IPS-18c (cell line): ENCODE results near the gene BPIFB6.

Experiments
- H3K4me3 ChIP-seq: 2 replicates; pipeline ENCODE4 v1.7.0; 2013; ENCODE audit warnings: low read depth, mild to moderate bottlenecking, low read length, moderate library complexity; ENCODE audit not compliant: insufficient read depth
- H3K9me3 ChIP-seq: one replicate; pipeline ENCODE4 v1.6.1; 2013; ENCODE audit warnings: mild to moderate bottlenecking, low read length, moderate library complexity; ENCODE audit not compliant: control insufficient read depth, insufficient read depth

The BPIFB6 gene, protein sequence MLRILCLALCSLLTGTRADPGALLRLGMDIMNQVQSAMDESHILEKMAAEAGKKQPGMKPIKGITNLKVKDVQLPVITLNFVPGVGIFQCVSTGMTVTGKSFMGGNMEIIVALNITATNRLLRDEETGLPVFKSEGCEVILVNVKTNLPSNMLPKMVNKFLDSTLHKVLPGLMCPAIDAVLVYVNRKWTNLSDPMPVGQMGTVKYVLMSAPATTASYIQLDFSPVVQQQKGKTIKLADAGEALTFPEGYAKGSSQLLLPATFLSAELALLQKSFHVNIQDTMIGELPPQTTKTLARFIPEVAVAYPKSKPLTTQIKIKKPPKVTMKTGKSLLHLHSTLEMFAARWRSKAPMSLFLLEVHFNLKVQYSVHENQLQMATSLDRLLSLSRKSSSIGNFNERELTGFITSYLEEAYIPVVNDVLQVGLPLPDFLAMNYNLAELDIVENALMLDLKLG

DNA sequence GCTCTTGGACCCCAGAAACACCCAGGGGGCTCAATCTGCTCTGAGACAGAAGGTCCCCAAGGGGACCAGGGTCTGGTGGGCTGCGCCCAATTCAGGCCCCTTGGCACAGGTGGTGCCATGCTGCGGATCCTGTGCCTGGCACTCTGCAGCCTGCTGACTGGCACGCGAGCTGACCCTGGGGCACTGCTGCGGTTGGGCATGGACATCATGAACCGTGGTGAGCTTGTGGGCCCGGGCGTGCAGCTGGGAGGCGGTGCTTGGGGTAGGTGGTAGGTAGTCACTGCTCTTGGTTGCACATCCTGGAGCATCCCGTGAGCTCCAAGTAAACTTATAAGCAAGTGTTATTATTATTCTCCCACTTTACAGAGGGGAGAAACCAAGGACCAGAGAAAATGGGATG is at the start of gene BPIFB6:
BPIFB6 (plus strand) TSS at position 118 of the 400 bp plus-strand sequence; CDS start at position 118, 0 bp downstream.
- Histone ChIP-seq H3K9me3 (no peaks in the 10 kb centered on the region), H3K4me3 (no peak within 1 kb of the TSS)

DNA sequence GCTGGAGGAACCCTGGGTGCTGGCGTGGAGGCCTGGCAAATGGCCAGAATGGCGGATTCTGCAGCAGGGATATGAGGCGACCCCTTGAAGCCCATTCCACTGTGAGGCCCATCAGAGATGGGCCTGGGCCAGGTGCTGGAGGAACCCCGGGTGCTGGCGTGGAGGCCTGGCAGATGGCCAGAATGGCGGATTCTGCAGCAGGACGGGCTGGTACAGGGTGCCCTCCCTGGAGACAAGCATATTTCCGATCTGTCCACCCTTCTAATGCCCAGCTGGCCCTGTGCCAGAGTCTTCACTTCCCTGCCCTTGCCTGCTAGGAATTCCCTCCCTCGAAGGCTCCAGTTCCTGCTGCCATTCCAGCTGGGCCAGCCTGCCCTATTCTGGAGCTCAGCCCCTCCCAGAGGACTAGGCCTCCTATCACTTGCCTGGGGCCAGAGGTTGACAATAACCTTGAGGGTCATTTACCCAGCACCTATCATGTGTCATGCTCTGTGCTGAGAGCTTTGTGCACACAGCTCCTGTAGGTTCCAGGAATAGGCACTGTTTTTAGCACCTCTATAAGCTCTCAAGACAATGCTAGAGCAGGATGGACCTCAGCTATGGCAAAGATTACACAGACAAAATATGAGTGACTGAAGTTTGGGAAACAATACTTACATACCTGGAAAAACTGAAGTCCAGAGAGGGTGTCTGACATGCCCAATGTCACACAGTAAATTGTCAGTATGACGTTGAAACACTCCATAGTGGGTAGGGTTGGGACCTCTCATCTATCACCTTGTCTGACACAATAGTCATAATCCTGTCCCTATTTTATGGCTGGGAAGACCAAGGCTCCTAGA is 48.6 kb upstream of the BPIFB6 start:
- H3K9me3 ChIP-seq = no peaks in the 10 kb centered on the region

DNA sequence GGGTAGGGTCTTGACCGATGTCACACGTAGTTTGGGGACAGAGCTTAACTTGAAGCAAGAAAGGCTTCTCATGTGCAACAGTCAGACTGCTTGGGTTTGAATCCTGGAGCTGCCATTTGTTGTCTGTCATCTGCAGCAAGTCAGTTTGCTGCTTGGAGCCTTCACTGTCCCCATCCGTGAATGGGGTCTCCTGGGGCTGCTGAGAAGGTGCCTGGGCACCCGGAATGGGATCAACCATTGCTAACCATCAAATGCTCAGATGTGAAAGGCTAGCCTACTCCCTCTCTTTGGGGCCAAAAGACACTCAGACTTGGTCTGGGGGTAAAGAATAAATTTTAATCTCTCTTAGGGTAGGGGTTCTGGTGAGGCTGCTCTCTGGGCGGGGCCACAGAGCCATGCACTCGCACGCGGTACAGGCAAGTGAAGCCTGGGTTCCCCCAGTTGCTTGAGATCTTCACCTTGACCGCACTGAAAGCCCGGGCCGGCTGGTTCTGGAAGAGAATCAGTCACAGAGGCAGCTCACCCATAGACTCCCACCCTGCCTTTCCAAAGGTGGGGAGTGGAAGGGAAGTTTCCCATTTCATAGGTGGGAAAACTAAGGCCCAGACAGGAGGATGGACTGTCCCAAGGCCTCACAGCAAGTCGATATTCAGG is 47.9 kb upstream of the BPIFB6 start:
- Histone ChIP-seq H3K4me3 (no peak overlapping the region), H3K9me3 (no peaks in the 10 kb centered on the region)

More for the DNA sequence above, 48.6 kb upstream of the BPIFB6 start:
- H3K4me3 ChIP-seq = no peak overlapping the region

DNA sequence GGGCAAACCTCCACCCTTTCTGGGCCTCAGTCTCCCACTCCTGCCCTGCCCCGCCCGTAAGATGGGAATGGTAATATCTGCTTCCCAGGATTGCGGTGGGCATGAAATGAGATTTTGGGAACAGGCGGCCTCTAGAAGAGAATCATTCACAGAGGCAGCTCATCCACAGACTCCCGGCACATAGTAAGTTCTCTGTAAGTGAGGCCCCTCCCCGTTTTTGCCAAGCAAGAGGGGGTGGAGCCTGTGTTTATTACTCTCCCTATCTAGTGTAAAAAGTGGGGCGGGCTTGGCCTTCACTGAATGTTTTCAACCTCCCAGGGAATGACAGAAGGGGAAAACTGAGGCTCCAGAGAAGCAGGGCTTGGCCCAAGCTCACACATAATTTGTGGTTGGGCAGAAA is 47.3 kb upstream of the BPIFB6 start:
- H3K4me3 ChIP-seq = no peak overlapping the region
- no peaks in the 10 kb centered on the region for H3K9me3 ChIP-seq

DNA sequence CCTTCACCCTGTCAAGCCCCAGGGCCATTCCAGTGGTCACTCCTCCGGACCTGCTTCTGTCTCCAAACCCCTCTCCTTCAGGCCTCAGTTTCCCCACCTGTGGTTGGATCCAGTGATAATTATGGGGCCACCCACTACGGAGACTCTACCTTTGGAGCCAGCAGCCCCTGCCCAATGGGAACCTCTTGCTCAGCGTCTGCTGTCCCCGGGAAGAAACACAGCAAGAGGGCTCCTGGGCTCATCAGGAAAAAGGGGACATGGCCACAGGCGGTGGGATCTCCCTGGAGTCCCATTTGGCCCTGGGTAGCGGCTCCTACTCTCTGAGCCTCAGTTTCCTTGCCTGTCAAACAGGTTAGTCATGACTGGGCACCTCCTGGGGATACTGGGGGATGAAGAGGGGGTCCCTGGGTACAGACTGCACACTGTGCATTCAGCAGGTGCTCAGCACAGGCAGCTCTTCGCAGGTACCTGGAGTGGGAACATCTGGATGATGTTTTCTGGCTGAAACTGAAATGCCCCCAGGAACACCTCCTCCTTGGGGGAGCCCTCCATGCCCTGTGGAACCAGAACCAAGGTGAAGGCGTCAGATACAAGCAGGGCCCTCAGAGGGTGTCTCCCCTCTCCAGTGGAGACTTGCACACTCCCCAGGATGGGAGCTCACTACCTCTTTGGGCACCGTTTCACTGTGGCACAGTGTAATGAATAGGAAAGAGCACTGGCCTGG is 46.7 kb upstream of the BPIFB6 start:
- Histone ChIP-seq H3K4me3 (no peak overlapping the region), H3K9me3 (no peaks in the 10 kb centered on the region)

DNA sequence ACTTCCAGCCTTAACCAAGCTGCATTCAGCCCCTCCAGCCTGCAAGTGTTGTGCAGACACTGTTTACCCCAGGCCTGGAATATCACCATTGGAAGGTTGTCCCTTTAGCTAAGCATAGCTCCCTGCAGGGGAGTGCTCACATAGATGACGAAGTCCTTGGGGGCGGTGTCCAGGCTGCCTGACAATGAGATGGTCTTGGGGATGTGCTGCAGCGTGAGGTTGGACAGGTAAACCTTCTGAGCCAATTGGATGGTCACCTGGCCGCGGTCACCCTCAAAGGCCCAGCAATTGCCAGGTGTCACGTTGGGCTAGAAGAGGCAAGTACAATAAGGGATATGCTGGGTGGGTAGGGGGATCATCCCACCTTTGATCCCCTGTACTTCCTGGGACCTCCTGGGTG is 45.9 kb upstream of the BPIFB6 start:
- Histone ChIP-seq H3K9me3 (no peaks in the 10 kb centered on the region), H3K4me3 (no peak overlapping the region)

DNA sequence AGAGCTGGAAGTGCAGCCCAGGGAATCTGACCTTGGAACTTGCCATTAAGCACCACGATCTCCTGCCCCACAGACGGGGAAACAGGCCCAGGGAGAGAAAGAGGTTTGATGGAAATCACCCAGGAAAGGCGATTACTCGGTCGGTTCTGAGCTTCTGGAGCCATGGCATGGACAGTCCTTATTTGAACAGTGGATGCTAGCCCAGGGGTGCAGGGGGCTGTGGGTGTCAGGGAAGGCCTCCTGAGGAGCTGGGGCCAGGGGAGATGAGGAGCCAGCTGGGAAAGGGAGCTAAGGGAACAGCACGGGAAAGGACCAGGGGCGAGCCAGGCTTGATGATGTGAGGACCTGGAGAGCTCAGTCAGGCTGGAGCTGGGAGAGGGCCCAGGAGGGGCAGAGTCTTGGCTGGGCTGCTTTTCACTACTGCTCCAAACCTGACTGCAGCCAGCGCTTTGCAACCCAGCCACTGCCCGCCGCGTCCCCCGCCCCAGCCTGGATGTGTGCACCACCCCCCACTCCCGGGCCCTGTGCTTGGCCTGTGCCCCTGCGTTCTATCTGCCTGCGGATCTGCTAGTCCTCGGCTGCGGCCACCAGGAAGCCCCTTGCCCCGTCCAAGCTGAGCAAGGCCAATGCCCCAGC is 45.0 kb upstream of the BPIFB6 start:
- no peaks in the 10 kb centered on the region for H3K9me3 ChIP-seq
- H3K4me3 ChIP-seq = no peak overlapping the region

DNA sequence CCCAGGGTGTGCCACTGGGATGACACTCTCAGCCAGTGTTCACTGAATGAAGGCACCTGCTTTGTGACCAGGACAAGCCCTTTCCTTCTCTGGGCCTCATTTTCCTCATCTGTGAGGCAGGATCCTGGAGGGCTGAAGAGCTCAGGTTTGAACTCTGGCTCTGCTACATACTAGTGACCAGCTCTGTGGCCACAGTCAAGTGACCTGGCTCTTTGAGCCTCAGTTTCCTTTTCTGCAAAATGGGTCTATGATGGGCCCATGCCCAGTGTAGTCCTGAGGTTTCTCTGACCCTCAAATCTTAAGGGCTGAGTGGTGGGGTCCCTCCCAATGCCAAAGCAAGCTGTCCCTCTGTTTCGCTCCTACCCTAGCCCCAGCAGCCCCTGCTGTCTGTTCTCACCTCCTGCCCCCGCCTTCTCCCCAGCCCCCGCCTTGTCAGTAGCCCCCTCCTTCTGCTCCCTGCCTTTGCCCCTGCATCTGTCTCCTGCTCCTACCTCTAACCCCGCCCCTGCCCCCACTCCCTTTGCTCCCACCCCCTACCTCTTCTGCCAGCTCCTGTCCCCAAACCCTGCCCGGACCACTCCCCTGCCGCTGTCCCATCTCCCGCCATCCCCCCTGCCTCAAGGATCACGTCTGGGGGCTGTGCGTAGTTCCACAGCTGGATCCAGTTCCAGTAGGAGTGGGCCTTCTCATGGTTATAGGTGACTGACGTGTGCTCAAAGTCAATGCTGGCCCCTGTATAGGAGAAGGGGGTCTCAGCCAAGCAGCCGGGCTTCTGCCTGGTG is 44.2 kb upstream of the BPIFB6 start:
- Histone ChIP-seq H3K9me3 (no peaks in the 10 kb centered on the region), H3K4me3 (no peak overlapping the region)

DNA sequence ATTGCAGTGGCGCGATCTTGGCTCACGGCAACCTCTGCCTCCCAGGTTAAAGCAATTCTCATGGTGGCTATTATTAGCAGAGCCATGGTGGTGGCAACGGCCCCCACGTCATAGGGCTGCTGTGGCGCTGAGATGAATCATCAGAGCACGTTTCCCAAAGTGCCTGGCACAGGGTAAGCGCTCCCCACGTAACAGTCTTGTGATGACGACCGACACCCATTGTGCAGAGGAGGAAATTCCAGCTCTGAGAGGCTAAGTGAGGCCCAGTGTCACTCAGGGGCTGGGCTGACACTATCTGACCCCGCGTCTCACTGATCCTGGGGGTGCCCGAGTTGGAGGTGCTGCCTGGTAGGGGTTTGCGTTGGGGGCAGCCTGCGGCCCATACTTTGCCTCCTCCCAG is 43.4 kb upstream of the BPIFB6 start:
- Histone ChIP-seq H3K4me3 (no peak overlapping the region), H3K9me3 (no peaks in the 10 kb centered on the region)

DNA sequence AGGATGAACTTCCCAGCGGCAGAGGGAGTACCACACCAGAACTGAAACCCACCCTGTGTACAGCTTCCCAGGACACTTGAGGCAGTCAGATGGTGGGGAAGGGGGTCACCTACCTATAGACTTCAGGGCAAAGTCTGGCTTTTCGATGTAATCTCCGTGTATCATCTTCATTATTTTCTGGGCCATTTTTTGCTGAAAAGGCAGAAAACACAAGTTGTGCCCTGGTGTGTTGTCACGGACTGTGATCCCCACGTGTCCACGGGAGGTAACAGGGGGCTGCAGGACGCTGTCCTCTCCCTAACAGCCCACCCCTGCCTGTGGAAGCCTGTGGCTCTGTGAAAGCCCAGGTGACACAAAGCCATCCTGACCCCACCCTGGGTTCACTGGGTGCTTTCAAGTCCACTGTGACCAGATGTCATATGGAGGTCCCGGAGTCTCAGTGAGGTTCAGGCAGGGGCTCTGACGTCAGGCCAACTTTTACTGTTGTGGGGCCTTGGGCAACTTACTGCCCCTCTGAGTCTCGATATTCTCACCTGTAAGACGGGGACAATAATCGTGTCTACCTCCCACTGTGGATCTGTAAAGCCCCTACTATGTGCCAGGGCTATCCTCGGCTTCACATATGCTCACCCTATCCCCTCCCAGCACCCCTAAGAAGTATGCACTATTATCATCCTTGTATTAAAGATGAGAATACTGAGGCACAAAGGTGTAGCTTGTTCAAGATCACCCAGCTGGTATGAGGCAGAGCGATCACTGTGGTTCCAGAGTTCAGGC is 41.8 kb upstream of the BPIFB6 start:
- Histone ChIP-seq H3K4me3 (no peak overlapping the region), H3K9me3 (peaks cover under 1% of the 10 kb centered on the region)

DNA sequence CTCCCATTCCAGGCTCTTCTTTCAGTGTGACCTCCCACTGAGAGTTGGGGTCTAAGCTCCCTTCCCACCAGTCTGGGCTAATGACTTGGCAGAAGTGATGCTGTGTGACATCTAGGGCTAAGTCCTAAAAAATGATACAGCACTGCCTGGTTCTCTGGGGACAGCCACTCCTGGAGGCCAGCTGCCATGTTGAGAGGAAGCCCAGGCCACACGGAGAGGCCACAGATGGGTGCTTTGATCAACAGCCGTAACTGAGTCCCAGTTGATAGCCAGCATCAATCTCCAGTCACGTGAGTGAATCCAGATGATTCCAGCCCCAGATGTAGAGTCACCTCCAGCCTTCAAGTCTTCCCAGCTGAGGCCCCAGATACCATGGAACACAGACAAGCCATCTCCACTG is 41.0 kb upstream of the BPIFB6 start:
- H3K9me3 ChIP-seq = peaks cover 2% of the 10 kb centered on the region
- H3K4me3 ChIP-seq = no peak overlapping the region

DNA sequence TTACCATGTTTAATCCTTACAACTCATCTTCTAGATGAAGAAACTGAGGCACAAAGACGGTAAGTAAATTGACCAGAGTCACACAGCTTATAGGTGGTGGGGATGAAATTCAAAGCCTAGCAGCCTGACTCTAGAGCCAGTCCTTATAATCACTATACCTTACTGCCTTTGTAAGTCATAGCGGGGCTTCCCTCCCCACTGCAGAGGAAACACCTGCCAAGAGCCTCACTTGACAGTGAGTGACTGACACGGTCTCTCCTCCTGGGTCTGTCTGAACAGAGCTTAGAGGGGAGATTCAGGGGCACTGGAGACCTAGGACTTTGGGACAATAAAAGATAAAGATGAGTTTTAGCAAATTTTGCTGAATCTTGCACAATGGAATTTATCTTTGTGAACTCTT is 40.1 kb upstream of the BPIFB6 start:
- H3K4me3 ChIP-seq = no peak overlapping the region
- H3K9me3 ChIP-seq = peaks cover 2% of the 10 kb centered on the region

DNA sequence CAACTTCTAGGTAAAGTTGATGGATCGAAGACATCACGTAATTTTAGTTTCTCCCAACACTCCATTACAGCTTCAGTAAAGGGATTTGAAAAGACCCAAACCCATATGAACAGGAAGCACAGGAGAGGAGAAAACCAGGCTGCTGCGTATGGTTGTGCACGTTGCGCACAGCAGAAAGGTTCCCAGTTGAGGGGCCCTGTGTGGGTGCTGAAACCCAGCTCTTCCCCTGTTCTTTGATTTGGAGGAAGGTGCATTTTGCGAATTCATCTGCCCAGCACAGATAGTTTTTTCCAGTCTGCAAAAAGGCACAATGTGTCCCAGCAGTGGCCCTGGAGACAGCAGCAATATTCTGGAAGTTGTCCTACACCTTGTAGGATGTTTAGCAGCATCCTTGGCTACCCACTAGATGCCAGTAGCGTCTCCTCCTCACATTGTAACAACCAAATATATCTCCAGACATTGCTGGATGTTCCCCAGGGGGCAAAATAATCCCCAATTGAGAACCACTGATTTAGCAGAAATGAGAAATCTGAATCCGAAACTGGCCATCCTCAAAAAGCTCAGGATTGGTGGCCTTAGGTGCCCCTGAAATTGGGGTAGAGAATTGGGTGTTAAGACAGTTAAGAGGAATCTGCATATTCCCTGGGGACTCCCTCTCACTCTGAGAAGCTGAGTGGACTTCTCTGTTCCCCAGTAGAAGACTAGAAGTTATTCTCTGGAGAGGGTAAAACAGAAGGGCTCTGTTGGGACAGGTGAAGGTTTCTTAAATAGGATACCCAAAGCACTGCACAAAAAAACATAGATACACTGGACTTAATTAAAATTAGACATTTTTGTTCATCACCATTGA is 39.4 kb upstream of the BPIFB6 start:
- H3K4me3 ChIP-seq = no peak overlapping the region
- peaks cover 2% of the 10 kb centered on the region for H3K9me3 ChIP-seq

DNA sequence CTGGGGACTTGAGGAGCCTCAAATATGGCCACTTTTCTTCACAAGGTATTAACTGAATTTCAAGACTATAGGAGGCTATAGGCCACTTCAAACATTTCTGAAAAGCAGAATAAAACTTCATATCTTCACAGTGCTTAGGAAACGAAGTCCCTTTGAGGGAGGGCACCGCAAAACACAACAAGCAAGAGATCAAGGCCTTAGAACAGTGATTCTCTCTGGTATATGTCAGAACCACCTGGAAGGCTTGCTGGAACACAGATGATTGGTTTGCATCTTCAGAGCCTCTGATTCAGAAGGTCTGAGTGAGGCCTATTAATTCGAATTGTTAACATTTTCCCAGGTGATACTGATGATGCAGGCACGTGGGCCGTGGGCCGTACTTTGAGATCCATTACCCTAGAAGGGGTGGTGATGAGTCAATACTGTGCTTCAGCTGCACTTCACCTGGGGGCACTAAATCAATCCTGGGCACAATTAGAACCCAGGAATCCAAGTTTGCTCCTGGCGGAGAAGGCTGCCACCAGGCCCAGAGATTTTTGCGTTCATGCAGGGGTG is 37.9 kb upstream of the BPIFB6 start:
- no peak overlapping the region for H3K4me3 ChIP-seq
- H3K9me3 ChIP-seq = peaks cover 2% of the 10 kb centered on the region
